ENCODE results near the gene HMOX1.
"Not testable (repeated sequence)": the region's sequence is repeated elsewhere in the genome, so short reads cannot be mapped to it uniquely, and the experiment has no call there.

Gene HMOX1

GRCh38 chr22:35437049-35437448, 56.2 kb downstream of the HMOX1 start:
- no peak for DNase-seq

GRCh38 chr22:35438673-35439364, 57.9 kb downstream of the HMOX1 start:
- not testable (repeated sequence) for DNase-seq

GRCh38 chr22:35439365-35439717, 58.4 kb downstream of the HMOX1 start:
- DNase-seq, result no peak

- DNase-seq, result no peak
Measured at GRCh38 chr22:35440129-35440528, 59.2 kb downstream of the HMOX1 start.

- DNase-seq, result no peak
Measured at GRCh38 chr22:35441489-35442100, 60.7 kb downstream of the HMOX1 start.

GRCh38 chr22:35442471-35442870, 61.6 kb downstream of the HMOX1 start:
- DNase-seq, result no peak

GRCh38 chr22:35443338-35443737, 62.4 kb downstream of the HMOX1 start:
- DNase-seq, result no peak

Measured in activated CD4-positive, alpha-beta T cell treated with anti-CD3 and anti-CD28 coated beads, Interleukin-2, amount 50 U/mL, for 1 hour (primary cell).